Esophagus squamous epithelium (tissue), 4 donors: ENCODE measurements around the gene TRIM32.

ENCODE experiments used
- CTCF ChIP-seq, 6 experiments: fragments of 450-650 bp in 4 of 6; fragments of 200-600 bp in 2 of 6; sonication (generic) in 2 of 6; IDR thresholded peaks; one replicate each; pipeline ENCODE4 v1.5.1; 2016 to 2019; ENCODE audit warnings: antibody characterized with exemption in 6 of 6, mild to moderate bottlenecking in 4 of 6, moderate library complexity in 4 of 6
- POLR2A ChIP-seq, 4 donors: fragments of 450-650 bp; IDR thresholded peaks; one replicate each; pipeline ENCODE4 v1.6.1; 2017; ENCODE audit warnings: antibody characterized with exemption in 4 of 4, mild to moderate bottlenecking in 4 of 4, moderate library complexity in 3 of 4

GRCh38 chr9:116720111-116720510 is 33.0 kb downstream of the TRIM32 start:
- no peak for TF ChIP-seq POLR2A (IDR thresholded peaks at IDR 0.05)
- TF ChIP-seq CTCF (IDR thresholded peaks at IDR 0.05) = no peak
